GM21717 (cell line): Measurements from ENCODE around the gene PHGDH.

ENCODE experiments used
- ATAC-seq: cut with Tn5 transposase; IDR thresholded peaks from one replicate; pipeline ENCODE4 v1.9.1; 2021; ENCODE audit warnings: mild to moderate bottlenecking, moderate library complexity; ENCODE audit not compliant: unreplicated experiment

The PHGDH gene

GRCh38 chr1:119711804-119712341 is at the start of gene PHGDH:
Gene PHGDH (plus strand): TSS chr1:119711934. CDS start chr1:119712023, 89 bp downstream.
- ATAC-seq = no peak

- ATAC-seq = peak; percentile 76
Measured at GRCh38 chr1:119662034-119662437, 49.7 kb upstream of the PHGDH start.

DNA sequence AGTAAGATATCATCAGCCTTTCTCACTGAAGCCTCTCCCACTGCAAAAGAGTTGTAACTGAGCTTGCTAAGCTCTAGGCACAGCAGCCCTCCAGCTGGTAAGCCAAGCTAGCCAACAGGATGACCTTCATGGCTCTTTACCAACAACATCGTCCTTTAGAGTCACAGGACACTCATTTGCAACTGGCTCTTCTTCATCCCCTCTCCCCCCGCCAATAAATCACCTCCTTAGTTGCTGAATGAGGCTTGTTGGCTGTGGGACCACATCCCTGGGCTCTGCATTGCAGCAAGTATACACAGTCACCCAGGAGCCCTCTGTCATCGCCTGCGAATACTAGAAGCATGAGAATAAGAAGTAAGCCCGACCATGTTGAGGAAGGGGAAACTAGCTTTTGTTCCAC is 47.7 kb upstream of the PHGDH start:
- ATAC-seq = no peak

DNA sequence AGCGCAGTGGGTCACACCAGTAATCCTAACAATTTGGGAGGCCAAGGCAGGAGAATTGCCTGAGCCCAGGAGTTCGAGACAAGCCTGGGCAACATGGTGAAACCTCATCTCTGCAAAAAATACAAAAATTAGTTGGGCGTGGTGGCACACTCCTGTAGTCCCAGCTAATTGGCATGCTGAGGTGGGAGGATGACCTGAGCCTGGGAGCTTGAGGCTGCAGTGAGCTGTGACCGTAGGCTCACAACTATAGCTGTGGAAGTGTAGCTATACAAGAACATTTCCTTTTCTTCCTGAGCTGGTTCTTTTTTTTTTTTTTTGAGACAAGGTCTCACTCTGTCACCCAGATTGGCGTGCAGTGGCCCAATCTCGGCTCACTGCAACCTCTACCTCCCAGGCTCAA is 44.6 kb upstream of the PHGDH start:
- ATAC-seq = no peak

DNA sequence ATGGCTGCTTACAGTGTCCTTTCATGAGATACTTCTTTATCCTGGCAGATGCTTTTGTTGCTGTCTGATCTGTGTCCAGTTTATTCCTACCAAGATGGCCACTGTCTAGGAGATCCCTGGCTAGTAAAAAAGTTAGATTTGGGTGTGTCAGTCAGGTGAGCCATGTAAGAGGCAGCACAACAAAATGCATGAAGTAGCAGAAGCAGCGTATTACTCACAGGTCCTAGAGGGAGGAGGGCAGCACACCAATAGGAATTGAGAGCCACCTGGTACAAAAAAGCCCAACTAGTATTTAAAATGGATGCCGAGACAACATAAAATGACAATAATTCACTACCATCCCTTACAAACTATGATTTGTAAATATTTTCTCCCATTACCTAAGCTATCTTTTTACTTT is 40.8 kb upstream of the PHGDH start:
- no peak for ATAC-seq

- no peak for ATAC-seq
Measured at GRCh38 chr1:119673171-119673940, 38.4 kb upstream of the PHGDH start.

DNA sequence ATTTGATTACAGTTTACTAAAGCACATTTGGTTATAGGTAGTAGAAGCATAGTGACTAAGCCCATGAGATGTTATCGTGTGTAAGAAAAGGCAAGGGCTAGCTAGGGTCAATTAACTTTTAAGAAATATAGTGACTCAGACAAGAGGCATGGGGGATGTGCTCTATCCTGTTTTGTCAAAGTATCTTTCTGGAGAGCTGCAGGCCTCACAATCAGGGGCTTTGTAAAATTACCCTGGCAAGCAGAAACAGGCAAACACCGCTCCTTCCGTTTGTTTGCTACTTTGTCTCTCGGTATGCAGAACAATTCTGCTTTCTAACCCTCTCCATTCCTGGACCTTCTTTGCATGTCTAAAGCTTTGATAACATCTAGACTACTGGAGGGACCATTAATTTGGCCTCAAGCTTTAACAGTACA is 37.6 kb upstream of the PHGDH start:
- no peak for ATAC-seq

DNA sequence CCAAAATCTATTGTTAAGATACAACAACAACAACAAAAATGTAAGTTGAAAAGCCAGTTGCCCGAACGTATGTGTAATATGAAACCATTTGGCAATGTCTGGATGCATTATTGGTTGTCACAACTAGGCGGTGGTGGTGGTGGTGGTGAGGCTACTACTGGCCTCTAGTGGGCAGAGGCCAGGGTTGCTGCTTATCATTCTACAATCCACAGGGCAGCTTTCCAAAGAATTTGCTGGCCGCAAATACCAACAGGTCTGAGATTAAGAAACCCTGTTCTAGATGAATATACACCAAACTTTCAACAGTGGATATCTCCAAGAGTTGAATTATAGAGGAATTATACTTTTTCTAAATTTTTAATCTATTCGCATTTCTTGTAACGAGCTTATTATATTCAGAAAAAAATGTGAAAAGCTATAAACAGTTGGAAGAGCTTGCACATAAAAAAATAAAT is 36.9 kb upstream of the PHGDH start:
- ATAC-seq = peak; percentile 54

DNA sequence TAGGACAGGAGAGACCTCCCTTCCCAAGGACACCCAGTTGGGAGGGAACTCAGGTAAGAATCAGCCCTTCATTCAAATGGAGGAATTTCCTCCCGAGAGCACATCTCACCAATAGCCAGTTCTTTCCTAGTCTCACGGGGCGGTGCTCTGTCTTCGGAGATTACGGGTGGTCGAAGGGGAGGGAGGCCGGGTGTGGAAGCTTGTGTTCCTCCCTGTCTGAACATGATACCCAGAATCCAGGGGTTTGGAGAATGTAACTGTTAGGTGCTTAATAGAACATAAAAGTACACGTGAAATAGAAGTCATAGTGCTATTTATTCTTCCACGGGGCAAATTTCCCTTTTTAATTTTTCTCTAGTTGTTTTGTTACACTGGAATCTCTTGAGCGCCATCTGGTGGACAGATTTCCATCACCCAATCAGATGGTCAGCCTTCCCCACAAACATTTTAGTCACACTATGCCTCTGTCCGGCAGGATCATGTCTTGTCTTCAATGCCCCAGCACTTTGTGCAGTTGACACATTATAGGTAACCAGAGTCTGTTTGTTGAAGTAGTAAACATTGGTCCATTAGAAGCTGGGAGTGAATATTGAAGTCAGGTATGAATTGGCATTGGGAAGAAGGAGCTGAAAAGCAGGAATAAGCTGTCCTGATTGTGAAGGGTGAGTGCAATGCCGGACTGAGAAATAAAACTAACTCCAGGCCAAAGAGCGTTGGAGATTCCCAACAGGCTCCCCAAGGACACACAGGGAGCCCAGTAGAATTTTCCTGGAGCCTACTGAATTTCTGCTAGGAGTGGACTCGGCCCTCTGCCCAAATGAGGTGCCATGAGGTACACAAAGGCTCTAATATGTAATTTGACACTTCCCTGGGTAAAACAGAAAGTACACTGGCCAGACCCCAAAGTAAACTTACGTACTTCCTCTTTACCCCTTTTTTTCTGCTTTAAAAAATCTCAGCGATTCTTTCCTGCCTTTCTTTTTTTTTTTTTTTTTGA is 36.1 kb upstream of the PHGDH start:
- no peak for ATAC-seq

- ATAC-seq = no peak
Measured at GRCh38 chr1:119676571-119677206, 35.0 kb upstream of the PHGDH start.

GRCh38 chr1:119679223-119679622 is 32.5 kb upstream of the PHGDH start:
- no peak for ATAC-seq

DNA sequence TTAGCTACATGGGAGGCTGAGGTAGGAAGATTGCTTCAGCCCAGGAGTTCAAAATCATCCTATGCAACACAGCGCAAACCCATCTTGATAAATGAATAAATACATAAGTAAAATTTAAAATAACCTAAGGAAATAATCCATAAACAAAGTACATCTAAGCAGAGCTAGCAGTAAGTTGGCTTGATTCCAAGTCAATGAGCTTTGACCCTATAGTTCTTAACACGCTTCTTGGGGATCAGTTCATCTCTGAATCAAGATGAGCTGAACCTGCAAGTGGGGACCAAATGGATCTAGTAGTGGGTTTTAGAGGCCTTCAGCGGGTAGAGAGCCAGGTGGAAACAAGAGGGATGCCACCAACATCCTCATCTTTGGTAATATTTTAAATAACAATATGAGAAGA is 31.5 kb upstream of the PHGDH start:
- ATAC-seq = no peak

DNA sequence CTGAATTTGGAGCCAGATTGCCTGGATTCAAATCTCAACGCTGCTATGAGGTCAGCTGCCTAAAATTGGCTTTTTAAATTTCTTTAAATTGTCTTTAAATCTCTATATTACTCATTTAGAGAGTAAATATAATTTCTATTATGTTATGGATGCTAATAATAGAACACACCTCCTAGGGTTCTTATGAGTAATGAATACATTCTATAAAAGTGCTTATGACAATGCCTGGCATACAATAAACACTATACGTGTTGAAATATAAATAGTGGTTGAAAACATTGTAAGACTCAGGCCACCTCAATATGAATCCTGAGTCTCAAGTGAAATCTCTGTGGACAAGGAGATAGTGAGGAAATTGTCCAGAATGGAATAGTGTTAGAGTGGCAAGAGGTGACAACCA is 31.0 kb upstream of the PHGDH start:
- no peak for ATAC-seq

DNA sequence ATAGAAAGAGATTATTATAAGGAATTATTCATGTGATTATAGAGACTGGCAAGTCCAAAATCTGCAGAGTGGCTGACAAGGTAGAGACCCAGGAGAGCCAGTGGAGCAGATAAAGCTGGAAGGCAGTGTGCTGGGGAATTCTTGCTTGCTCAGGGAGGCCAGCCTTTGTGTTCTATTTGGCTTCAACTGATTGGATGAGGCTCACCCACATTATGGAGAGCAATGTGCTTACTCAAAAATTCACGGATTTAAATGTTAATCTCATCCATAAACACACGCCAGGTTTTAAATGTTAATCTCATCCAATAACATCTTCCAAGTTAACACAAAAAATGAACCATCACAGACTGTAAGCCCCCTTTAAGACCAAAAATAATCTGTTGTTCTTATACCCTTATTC is 30.2 kb upstream of the PHGDH start:
- no peak for ATAC-seq

- no peak for ATAC-seq
Measured at GRCh38 chr1:119682141-119682540, 29.6 kb upstream of the PHGDH start.

GRCh38 chr1:119683893-119684292 is 27.8 kb upstream of the PHGDH start:
- no peak for ATAC-seq

GRCh38 chr1:119686661-119687060 is 25.1 kb upstream of the PHGDH start:
- no peak for ATAC-seq

- no peak for ATAC-seq
Measured at GRCh38 chr1:119687434-119688079, 24.2 kb upstream of the PHGDH start.

GRCh38 chr1:119688810-119689209 is 22.9 kb upstream of the PHGDH start:
- no peak for ATAC-seq

DNA sequence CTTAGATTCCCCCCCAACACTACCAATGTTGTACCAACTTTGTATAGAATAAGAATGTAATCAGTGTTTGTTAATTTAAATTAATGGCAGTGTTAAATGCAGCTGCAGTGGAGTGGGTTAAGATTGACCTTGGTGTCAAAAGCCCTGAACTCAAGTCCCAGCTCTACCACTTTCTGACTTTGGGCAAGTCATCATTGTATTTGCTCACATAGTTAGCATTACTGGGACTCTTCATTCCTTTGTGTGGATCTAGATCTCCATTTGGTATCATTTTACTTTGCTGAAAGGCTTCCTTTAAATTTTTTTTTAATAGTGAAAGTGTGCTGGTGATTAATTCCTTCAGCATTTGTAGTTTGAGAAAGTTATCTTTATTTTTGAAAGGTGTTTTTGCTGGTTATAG is 22.2 kb upstream of the PHGDH start:
- ATAC-seq = no peak
